ENCODE measurements around the gene PSME2.
A peak's percentile ranks its signal among the peaks of the same experiment; 100 is the strongest.

The PSME2 gene

GRCh38 chr14:24150993-24151392, 4.6 kb upstream of the PSME2 start:
- no peak for DNase-seq

GRCh38 chr14:24150567-24150966, 4.2 kb upstream of the PSME2 start:
- no peak for DNase-seq

- DNase-seq = no peak
Observed at GRCh38 chr14:24150061-24150460, 3.7 kb upstream of the PSME2 start.

GRCh38 chr14:24149302-24149969, 3.0 kb upstream of the PSME2 start:
- no peak for DNase-seq

GRCh38 chr14:24147761-24148428, 1.5 kb upstream of the PSME2 start:
- DNase-seq = no peak

- DNase-seq = peak; percentile 99
Observed at GRCh38 chr14:24146978-24147760, 759 bp upstream of the PSME2 start, which contains the start of gene RNF31. RNF31 (plus strand) TSS chr14:24147498; CDS start chr14:24147699, 201 bp downstream.

GRCh38 chr14:24145690-24146452, 539 bp downstream of the PSME2 start:
- no peak for DNase-seq

GRCh38 chr14:24145219-24145618, 1.2 kb downstream of the PSME2 start:
- no peak for DNase-seq

GRCh38 chr14:24144451-24144850, 2.0 kb downstream of the PSME2 start:
- DNase-seq = no peak

- no peak for DNase-seq
Observed at GRCh38 chr14:24143511-24143910, 2.9 kb downstream of the PSME2 start.

GRCh38 chr14:24141097-24141880, 5.1 kb downstream of the PSME2 start, which contains the start of gene EMC9:
EMC9 (minus strand) TSS chr14:24141591; CDS start chr14:24141304, 287 bp downstream.
- DNase-seq = peak; percentile 100

GRCh38 chr14:24139272-24139934, 7.0 kb downstream of the PSME2 start:
- no peak for DNase-seq

- no peak for DNase-seq
Observed at GRCh38 chr14:24138396-24139271, 7.8 kb downstream of the PSME2 start.

GRCh38 chr14:24137529-24138395, 8.6 kb downstream of the PSME2 start:
- DNase-seq = no peak

- no peak for DNase-seq
Observed at GRCh38 chr14:24136684-24137528, 9.5 kb downstream of the PSME2 start.

- DNase-seq = peak; percentile 84
Observed at GRCh38 chr14:24135834-24136683, 10.4 kb downstream of the PSME2 start, which contains the start of gene PSME1. PSME1 (plus strand) TSS chr14:24136194; CDS start chr14:24136263, 69 bp downstream.

- no peak for DNase-seq
Observed at GRCh38 chr14:24135584-24135833, 10.9 kb downstream of the PSME2 start.

GRCh38 chr14:24133735-24134134, 12.7 kb downstream of the PSME2 start:
- DNase-seq = no peak

All from DMS79 (cell line).